GM19372 (cell line): ENCODE results near the gene ARHGAP42.

Experiments
- ATAC-seq: cut with Tn5 transposase; IDR thresholded peaks from one replicate; pipeline ENCODE4 v1.9.1; 2021; ENCODE audit warnings: mild to moderate bottlenecking, low read depth, moderate library complexity; ENCODE audit not compliant: unreplicated experiment

The ARHGAP42 gene

DNA sequence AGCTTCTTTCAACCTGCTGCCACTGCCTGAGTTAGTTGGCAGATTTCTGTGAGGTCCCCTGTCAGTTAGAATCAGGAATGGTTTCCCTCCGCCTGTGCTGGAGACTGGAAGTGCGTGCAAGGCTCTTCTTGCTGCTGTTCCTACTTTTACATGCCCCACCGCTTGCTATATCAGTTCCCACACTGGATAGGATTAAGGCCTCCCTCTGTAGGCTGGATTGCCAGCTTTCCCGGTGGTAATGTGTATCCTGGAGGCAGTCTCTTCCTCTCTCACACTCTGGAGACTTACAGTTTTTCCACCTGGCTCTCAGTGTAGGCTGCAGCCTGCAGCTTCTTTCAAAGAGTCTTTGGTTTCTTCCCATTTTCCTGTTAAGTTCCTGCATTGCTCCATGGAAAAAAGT is 66.5 kb downstream of the ARHGAP42 start:
- ATAC-seq = no peak

DNA sequence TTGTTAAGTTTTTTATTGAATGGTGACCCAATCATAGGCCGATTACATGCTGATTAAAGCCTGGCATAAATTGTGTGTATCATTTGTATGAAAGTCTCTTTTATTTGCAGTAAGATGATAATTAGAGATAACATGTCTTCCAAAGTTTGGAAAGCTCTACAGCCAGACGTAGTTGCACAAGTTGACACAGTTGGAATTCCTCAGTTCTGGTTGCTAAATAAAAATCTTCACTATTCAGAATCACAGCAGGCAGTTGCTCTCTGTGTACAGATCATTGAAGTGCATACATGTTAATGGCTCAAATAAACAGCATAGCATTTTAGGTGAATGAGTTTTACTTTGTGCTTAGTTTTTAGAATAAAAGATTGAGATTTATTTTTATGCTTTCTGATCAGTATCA is 69.5 kb downstream of the ARHGAP42 start:
- ATAC-seq = no peak

GRCh38 chr11:100757646-100758045 is 70.6 kb downstream of the ARHGAP42 start:
- ATAC-seq = no peak

- no peak for ATAC-seq
These were observed 72.0 kb downstream of the ARHGAP42 start for GRCh38 chr11:100759106-100759505.

GRCh38 chr11:100759856-100760255 is 72.8 kb downstream of the ARHGAP42 start:
- ATAC-seq = no peak

- ATAC-seq = no peak
These were observed 73.7 kb downstream of the ARHGAP42 start for GRCh38 chr11:100760744-100761143.

- no peak for ATAC-seq
These were observed 74.8 kb downstream of the ARHGAP42 start for GRCh38 chr11:100761841-100762240.

DNA sequence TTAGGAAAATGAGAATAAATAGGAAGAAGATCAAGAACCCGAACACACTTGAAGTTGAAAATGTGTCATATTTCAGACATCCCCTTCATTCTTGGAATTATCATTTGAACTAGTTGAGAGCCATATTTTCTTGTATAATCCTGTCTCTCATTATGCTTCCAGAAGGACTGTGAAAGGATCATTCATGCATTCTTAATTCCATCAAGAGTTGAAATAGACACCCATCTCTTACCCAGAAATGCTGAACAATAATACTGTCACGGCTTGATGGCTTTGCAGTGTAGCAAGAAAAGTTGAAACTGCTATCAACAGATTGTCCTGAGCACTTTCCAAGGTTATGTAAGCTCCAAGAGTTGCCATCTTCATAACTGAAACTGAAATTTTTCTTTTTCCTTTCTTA is 79.7 kb downstream of the ARHGAP42 start:
- ATAC-seq = no peak

GRCh38 chr11:100769165-100769564 is 82.1 kb downstream of the ARHGAP42 start:
- no peak for ATAC-seq

DNA sequence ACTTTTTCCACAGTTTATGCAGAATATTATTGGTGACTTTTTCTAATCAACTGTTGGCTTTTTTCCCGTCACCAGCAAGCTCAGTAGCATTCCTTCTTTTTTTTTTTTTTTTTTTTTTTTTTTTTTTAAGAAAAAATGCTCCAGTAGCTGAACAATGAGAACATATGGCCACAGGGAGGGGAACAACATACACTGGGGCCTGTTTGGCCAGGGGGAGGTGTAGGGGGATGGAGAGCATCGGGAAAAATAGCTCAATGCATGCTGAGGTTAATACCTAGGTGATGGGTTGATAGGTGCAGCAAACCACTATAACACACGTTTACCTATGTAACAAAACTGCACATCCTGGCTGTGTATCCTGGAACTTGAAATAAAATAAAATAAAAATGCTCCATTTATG is 82.5 kb downstream of the ARHGAP42 start:
- ATAC-seq = no peak

DNA sequence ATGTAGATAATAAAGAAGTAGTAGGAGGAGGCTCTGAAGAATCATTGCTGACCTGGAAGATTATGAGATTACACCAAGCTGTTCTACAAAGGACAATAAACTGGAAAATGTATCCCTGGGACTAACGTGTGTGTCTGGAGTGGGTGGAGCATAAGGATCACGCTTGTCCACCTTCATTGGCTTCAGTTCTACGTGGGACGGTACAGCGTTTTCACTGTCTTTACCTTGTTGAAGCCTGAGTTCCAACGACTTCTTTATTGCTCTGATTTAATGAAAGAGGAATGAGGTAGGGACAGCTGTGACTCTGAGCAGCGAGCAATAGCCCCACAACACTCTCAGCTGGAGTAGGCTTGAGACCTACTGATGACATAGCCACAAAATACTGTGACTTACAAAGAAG is 87.0 kb downstream of the ARHGAP42 start:
- no peak for ATAC-seq

- ATAC-seq = no peak
These were observed 87.8 kb downstream of the ARHGAP42 start for GRCh38 chr11:100774859-100775258.

GRCh38 chr11:100776212-100776896 is 89.3 kb downstream of the ARHGAP42 start:
- no peak for ATAC-seq

GRCh38 chr11:100777103-100777502 is 90.0 kb downstream of the ARHGAP42 start:
- no peak for ATAC-seq

- ATAC-seq = no peak
These were observed 90.6 kb downstream of the ARHGAP42 start for GRCh38 chr11:100777736-100778135.

DNA sequence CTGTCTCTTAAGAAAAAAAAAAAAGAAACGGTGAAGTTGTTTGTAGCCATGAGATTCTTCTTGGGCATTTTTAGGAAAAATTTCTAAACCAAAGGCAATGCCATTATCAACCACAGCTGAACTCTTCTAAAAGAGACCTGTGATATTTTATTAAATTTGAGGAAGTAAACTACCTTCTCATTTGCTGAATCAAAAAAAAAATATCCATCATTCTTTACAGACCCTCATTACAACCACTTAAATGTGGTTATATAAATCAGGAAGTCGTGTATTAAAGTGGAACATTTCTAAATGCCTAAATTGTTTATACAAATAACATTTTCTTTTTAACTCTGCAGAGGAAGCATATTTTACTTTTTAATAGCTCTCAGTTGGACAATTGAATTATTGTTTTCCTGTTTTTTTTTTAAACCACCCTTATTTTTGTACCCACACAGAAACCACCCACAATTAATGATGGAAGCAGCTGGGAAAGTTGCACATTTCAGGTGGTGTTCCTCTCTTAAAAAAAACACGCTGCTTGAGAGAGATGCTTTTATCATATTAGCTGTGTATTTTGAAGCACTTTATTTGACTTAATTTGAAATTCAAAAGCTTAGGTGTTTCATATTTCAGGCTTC is 91.2 kb downstream of the ARHGAP42 start:
- ATAC-seq = no peak

GRCh38 chr11:100780470-100780869 is 93.4 kb downstream of the ARHGAP42 start:
- ATAC-seq = no peak

- ATAC-seq = no peak
These were observed 98.3 kb downstream of the ARHGAP42 start for GRCh38 chr11:100785148-100785983.

DNA sequence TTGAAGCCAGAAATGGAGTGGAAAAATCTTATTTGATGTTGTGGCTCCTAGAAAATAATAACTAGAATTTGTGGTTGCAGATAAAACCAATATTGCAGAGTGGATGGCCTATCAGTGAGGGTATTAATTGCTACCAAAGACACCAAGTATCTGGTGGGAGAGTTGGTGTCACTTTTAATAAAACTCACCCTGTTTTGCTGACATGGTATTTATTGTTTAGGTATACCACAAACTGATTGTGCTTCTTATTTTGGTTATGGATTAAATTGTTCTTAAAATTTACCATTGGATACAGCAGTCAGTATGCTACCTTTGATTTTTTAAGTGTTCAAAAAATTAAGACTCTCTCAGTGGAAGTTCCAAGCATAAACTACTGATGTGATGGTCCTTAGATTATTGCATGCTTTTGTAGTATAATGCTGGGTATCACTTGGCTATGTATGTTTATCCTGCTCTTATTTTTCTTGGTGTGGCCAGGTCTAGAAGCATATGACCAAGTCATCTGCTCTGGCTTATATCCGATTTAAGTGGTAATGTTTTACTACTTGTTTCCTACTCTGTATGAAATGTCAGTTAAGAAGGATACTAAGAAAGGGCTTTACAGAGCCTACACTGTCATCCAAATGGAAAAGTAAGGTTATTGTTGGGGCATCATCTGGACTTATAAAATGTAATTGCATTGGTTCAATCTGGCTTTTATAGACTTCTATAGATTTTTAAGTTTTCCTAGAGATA is 101.6 kb downstream of the ARHGAP42 start:
- ATAC-seq = no peak

DNA sequence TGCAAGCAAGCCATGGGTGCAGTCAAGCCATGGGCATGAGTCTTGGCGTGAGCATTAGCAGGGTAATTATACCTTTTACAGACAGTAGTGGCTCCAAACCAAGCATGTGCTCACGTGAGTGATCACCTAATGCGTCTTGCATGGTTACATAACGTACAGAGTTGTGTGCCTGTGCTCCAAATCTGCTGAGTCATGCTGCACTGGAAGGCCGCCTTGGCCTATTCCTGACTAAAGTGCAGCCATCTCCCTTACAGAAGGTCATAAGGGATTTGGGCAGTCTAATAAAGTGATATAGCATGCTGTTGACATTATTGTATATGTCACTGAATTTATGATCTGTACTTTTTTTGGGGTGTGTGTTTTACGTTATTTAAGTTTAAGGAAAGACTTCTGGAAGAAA is 102.4 kb downstream of the ARHGAP42 start:
- ATAC-seq = no peak

DNA sequence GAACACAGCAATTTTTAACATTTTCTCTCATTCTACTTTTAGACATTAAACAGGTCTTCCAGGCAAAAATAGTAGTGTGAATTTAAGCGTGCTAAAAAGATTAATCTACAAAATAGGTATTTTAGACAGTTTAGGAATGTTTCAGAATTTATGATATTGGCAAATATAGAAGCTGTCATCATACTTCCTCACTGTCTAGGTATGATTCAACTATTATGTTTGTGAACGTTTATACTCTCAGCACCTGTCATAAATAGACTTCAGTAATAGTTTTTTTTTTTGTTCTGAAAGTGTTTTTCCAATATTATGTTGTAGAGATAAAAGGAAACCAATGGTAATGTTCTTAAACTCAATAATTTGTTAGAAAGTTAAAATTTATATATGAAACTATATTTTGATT is 103.0 kb downstream of the ARHGAP42 start:
- no peak for ATAC-seq
